Glomerular visceral epithelial cell (primary cell): ENCODE results near the gene KDM2B.
A peak's percentile ranks its signal among the peaks of the same experiment; 100 is the strongest.

Experiments used
- DNase-seq: peaks from one replicate; pipeline ENCODE4 v3.0.0-alpha.2; 2016; ENCODE audit errors: extremely low spot score

The KDM2B gene

GRCh38 chr12:121580959-121581685 is at the start of gene KDM2B:
KDM2B (minus strand) TSS chr12:121581023; CDS start chr12:121580911, 112 bp downstream.
- DNase-seq, result peak; percentile 55

GRCh38 chr12:121628536-121628935 is 47.7 kb upstream of the KDM2B start:
- DNase-seq, result no peak

GRCh38 chr12:121628037-121628436 is 47.2 kb upstream of the KDM2B start:
- peak; percentile 20 for DNase-seq

- peak; percentile 78 for DNase-seq
Measured at GRCh38 chr12:121626853-121627640, 46.2 kb upstream of the KDM2B start.

GRCh38 chr12:121626087-121626852 is 45.4 kb upstream of the KDM2B start, which contains the start of gene ORAI1:
ORAI1 (plus strand) TSS chr12:121626530.
- DNase-seq, result peak; percentile 95

GRCh38 chr12:121620333-121620891 is 39.6 kb upstream of the KDM2B start:
- DNase-seq, result no peak

GRCh38 chr12:121618659-121619233 is 37.9 kb upstream of the KDM2B start:
- no peak for DNase-seq

- DNase-seq, result no peak
Measured at GRCh38 chr12:121614872-121615467, 34.1 kb upstream of the KDM2B start.

- no peak for DNase-seq
Measured at GRCh38 chr12:121613462-121613861, 32.6 kb upstream of the KDM2B start.

GRCh38 chr12:121611306-121611705 is 30.5 kb upstream of the KDM2B start:
- DNase-seq, result no peak

- DNase-seq, result no peak
Measured at GRCh38 chr12:121610239-121611149, 29.7 kb upstream of the KDM2B start.

- DNase-seq, result no peak
Measured at GRCh38 chr12:121608301-121608700, 27.5 kb upstream of the KDM2B start.

GRCh38 chr12:121603581-121603980 is 22.8 kb upstream of the KDM2B start:
- DNase-seq, result no peak

- no peak for DNase-seq
Measured at GRCh38 chr12:121602766-121603165, 21.9 kb upstream of the KDM2B start.

- DNase-seq, result no peak
Measured at GRCh38 chr12:121600702-121601336, 20.0 kb upstream of the KDM2B start.

- no peak for DNase-seq
Measured at GRCh38 chr12:121596526-121596925, 15.7 kb upstream of the KDM2B start.

GRCh38 chr12:121595520-121595919 is 14.7 kb upstream of the KDM2B start:
- no peak for DNase-seq

GRCh38 chr12:121592320-121592719 is 11.5 kb upstream of the KDM2B start:
- DNase-seq, result no peak

- DNase-seq, result no peak
Measured at GRCh38 chr12:121590476-121591143, 9.8 kb upstream of the KDM2B start.
